NCI-H2107 treated with DMSO at 0.1 percent for 48 hours (cell line): ENCODE measurements around the gene POLR2B.
"Not testable (repeated sequence)": the region's sequence is repeated elsewhere in the genome, so short reads cannot be mapped to it uniquely, and the experiment has no call there.

Source experiments
- DNase-seq: peaks from one replicate; lab custom pipeline; 2025; ENCODE audit not compliant: unreplicated experiment; lab: John Stamatoyannopoulos, UW

POLR2B gene

GRCh38 chr4:56978750-56979303, at the start of gene POLR2B:
Gene POLR2B (plus strand): TSS chr4:56978896. CDS start chr4:56978986, 90 bp downstream.
- DNase-seq: peak; percentile 82

GRCh38 chr4:56930638-56931037, 48.1 kb upstream of the POLR2B start:
- no peak for DNase-seq

- no peak for DNase-seq
These were observed 46.8 kb upstream of the POLR2B start for GRCh38 chr4:56931924-56932323.

- DNase-seq: no peak
These were observed 41.4 kb upstream of the POLR2B start for GRCh38 chr4:56937262-56937661.

GRCh38 chr4:56939826-56940225, 38.9 kb upstream of the POLR2B start:
- DNase-seq: not testable (repeated sequence)

GRCh38 chr4:56940403-56940802, 38.3 kb upstream of the POLR2B start:
- DNase-seq: no peak

- no peak for DNase-seq
These were observed 37.7 kb upstream of the POLR2B start for GRCh38 chr4:56940971-56941370.

- no peak for DNase-seq
These were observed 37.3 kb upstream of the POLR2B start for GRCh38 chr4:56941403-56941802.

- no peak for DNase-seq
These were observed 24.8 kb upstream of the POLR2B start for GRCh38 chr4:56953680-56954520.

GRCh38 chr4:56958111-56958517, 20.6 kb upstream of the POLR2B start:
- DNase-seq: peak; percentile 38

GRCh38 chr4:56959100-56959499, 19.6 kb upstream of the POLR2B start:
- DNase-seq: no peak

GRCh38 chr4:56961107-56961500, 17.6 kb upstream of the POLR2B start:
- no peak for DNase-seq

- no peak for DNase-seq
These were observed 7.3 kb upstream of the POLR2B start for GRCh38 chr4:56971383-56971782.

GRCh38 chr4:56972389-56972788, 6.3 kb upstream of the POLR2B start:
- DNase-seq: no peak

- DNase-seq: no peak
These were observed 5.9 kb upstream of the POLR2B start for GRCh38 chr4:56972809-56973208.

- no peak for DNase-seq
These were observed 5.4 kb upstream of the POLR2B start for GRCh38 chr4:56973336-56973735.

GRCh38 chr4:56976283-56976836, 2.3 kb upstream of the POLR2B start:
- DNase-seq: no peak

GRCh38 chr4:56976837-56977320, 1.8 kb upstream of the POLR2B start:
- DNase-seq: no peak

- DNase-seq: peak; percentile 90
These were observed 1.2 kb upstream of the POLR2B start, which contains the start of gene NOA1 for GRCh38 chr4:56977321-56978012. Gene NOA1 (minus strand): TSS chr4:56977606. CDS start chr4:56977585, 21 bp downstream.

GRCh38 chr4:56979421-56980072, 851 bp downstream of the POLR2B start:
- no peak for DNase-seq

- no peak for DNase-seq
These were observed 3.1 kb downstream of the POLR2B start for GRCh38 chr4:56981795-56982201.
